Liver (tissue), 9 donors: ENCODE results near the gene HIBADH. TPM values are rescaled to one million over a fixed set of nuclear protein-coding genes. Genes with fewer than 3 reads are reported as not detected.

Source experiments
- DNase-seq: peaks from one replicate; pipeline ENCODE4 v3.0.0-alpha.2; 2017; ENCODE audit warnings: low spot score
- H3K27ac ChIP-seq, 2 donors: one replicate each; pipeline ENCODE4 v1.7.0; 2013; ENCODE audit warnings: inconsistent platforms in 2 of 2, low read length in 2 of 2, control low read depth in 1 of 2, low read depth in 1 of 2, mild to moderate bottlenecking in 1 of 2
- H3K27me3 ChIP-seq, 4 donors: one replicate each; pipeline versions ENCODE4 v1.6.1 to v1.7.0; 2013; ENCODE audit warnings: low read length in 3 of 4, inconsistent platforms in 1 of 4, mild to moderate bottlenecking in 1 of 4, moderate library complexity in 1 of 4; ENCODE audit not compliant: control insufficient read depth in 4 of 4, insufficient read depth in 4 of 4
- H3K36me3 ChIP-seq, 4 donors: one replicate each; pipeline versions ENCODE4 v1.6.1 to v1.7.0; 2013; ENCODE audit warnings: low read length in 3 of 4, mild to moderate bottlenecking in 3 of 4, low read depth in 1 of 4, moderate library complexity in 1 of 4; ENCODE audit not compliant: control insufficient read depth in 4 of 4, insufficient read depth in 3 of 4
- H3K4me1 ChIP-seq, 4 donors: one replicate each; pipeline versions ENCODE4 v1.6.1 to v1.7.0; 2013; ENCODE audit warnings: low read length in 3 of 4, mild to moderate bottlenecking in 3 of 4, moderate library complexity in 1 of 4; ENCODE audit not compliant: control insufficient read depth in 4 of 4, insufficient read depth in 4 of 4
- H3K4me3 ChIP-seq, 3 donors: one replicate each; pipeline versions ENCODE4 v1.6.1 to v1.7.0; 2013; ENCODE audit warnings: low read length in 3 of 3, control low read depth in 1 of 3, low read depth in 1 of 3, mild to moderate bottlenecking in 1 of 3
- H3K9ac ChIP-seq, 2 donors: one replicate each; pipeline ENCODE4 v1.7.0; 2013; ENCODE audit warnings: low read length in 2 of 2, mild to moderate bottlenecking in 2 of 2, moderate library complexity in 2 of 2, control low read depth in 1 of 2, low read depth in 1 of 2
- H3K9me3 ChIP-seq, 4 donors: one replicate each; pipeline versions ENCODE4 v1.6.1 to v1.7.0; 2013; ENCODE audit warnings: low read length in 3 of 4; ENCODE audit not compliant: control insufficient read depth in 4 of 4
- EGR1 ChIP-seq, 2 donors: IDR thresholded peaks; 2 replicates each; pipeline ENCODE4 v1.6.1; 2016 to 2018; ENCODE audit warnings: antibody characterized with exemption in 2 of 2, low read depth in 2 of 2
- FOXA1 ChIP-seq: IDR thresholded peaks from 2 replicates; pipeline ENCODE4 v1.6.1; 2016; ENCODE audit warnings: antibody characterized with exemption
- HNF4A ChIP-seq, 2 donors: conservative IDR thresholded peaks; 2 replicates each; pipeline ENCODE4 v1.6.1; 2016; ENCODE audit warnings: antibody characterized with exemption in 2 of 2, mild to moderate bottlenecking in 2 of 2
- JUND ChIP-seq, 2 donors: IDR thresholded peaks; 2 replicates each; pipeline ENCODE4 v1.6.1; 2016; ENCODE audit warnings: antibody characterized with exemption in 2 of 2
- NR2F2 ChIP-seq: IDR thresholded peaks from 2 replicates; pipeline ENCODE4 v1.6.1; 2016; ENCODE audit warnings: antibody characterized with exemption
- RAD21 ChIP-seq, 2 donors: IDR thresholded peaks; 2 replicates each; pipeline ENCODE4 v1.6.1; 2016; ENCODE audit warnings: antibody characterized with exemption in 2 of 2, mild to moderate bottlenecking in 2 of 2
- REST ChIP-seq: IDR thresholded peaks from 2 replicates; pipeline ENCODE4 v1.6.1; 2016; ENCODE audit warnings: antibody characterized with exemption, mild to moderate bottlenecking
- RXRA ChIP-seq, 2 donors: IDR thresholded peaks; 2 replicates each; pipeline ENCODE4 v1.6.1; 2017 to 2018; ENCODE audit warnings: antibody characterized with exemption in 2 of 2, mild to moderate bottlenecking in 1 of 2
- SP1 ChIP-seq: IDR thresholded peaks from 2 replicates; pipeline ENCODE4 v1.6.1; 2018; ENCODE audit warnings: antibody characterized with exemption, mild to moderate bottlenecking
- TAF1 ChIP-seq: conservative IDR thresholded peaks from 2 replicates; pipeline ENCODE4 v1.6.1; 2016; ENCODE audit warnings: antibody characterized with exemption, mild to moderate bottlenecking
- YY1 ChIP-seq: IDR thresholded peaks from 2 replicates; pipeline ENCODE4 v1.6.1; 2016; ENCODE audit warnings: antibody characterized with exemption, mild to moderate bottlenecking
- ZBTB33 ChIP-seq: IDR thresholded peaks from 2 replicates; pipeline ENCODE4 v1.6.1; 2016; ENCODE audit warnings: antibody characterized with exemption
- WGBS: extraction: QIAGEN DNeasy Blood & Tissue Kit; methylation state at CpG from one replicate; pipeline ENCODE4 v1.1.7; 2013; 5-methylcytosine and 5-hydroxymethylcytosine counted together
- polyA plus RNA-seq, 2 donors: library from polyadenylated mRNA; stranded (reverse) in 1 of 2; unstranded in 1 of 2; fragments of 200-250 nt in 1 of 2; fragments of >200 nt in 1 of 2; fragmentation: Nextera tagmentation in 1 of 2; extraction: Ambion mirVana in 1 of 2; gene quantifications; one replicate each; pipeline versions ENCODE4 v1.2.1 to v1.2.3, GENCODE V29; 2013 to 2015
- total RNA-seq, 2 donors: library from RNA; depleted of rRNA; stranded (reverse); fragments of >200 nt; gene quantifications; one replicate each; pipeline ENCODE4 v1.2.3, GENCODE V29; 2014
- TF ChIP-seq, protein P1 (sequence below): IDR thresholded peaks from 2 replicates; pipeline ENCODE4 v1.6.1; 2016; ENCODE audit warnings: antibody characterized with exemption
- TF ChIP-seq, protein P2 (sequence below): fragments of 150-350 bp; IDR thresholded peaks from 2 replicates; pipeline ENCODE4 v1.5.1; 2017; ENCODE audit warnings: improper control_type of control experiment, low read depth, low read length; ENCODE audit not compliant: missing input control
- TF ChIP-seq, protein P3 (sequence below): IDR thresholded peaks from 2 replicates; pipeline ENCODE4 v1.6.1; 2016; ENCODE audit warnings: antibody characterized with exemption
- donor health status: healthy.
- donor health status: healthy.
- donor health status: healthy.
- donor health status: healthy.
- donor health status: healthy.

HIBADH gene
- total and polyA plus RNA-seq, 4 donors = 27.7 to 78.9 (median 58.2) TPM

GRCh38 chr7:27585781-27586447, 76.8 kb downstream of the HIBADH start:
- Histone ChIP-seq H3K9ac (no peak overlapping the region), H3K4me3 (no peak overlapping the region), H3K36me3 (no peaks in the 10 kb centered on the region), H3K4me1 (no peaks in the 10 kb centered on the region), H3K27me3 (no peaks in the 10 kb centered on the region), H3K27ac (no peak overlapping the region), H3K9me3 (no peaks in the 10 kb centered on the region)
- WGBS = 38% methylated on average over 2 of the region's 2 CpGs
- TF ChIP-seq HNF4A (conservative IDR thresholded peaks at IDR 0.05) (no peak), SP1 (no peak), TAF1 (no peak), JUND (IDR thresholded peaks at IDR 0.05) (no peak), EGR1 (IDR thresholded peaks at IDR 0.05; ENCODE audit: low read depth in 2 of 2) (no peak), REST (no peak), ZBTB33 (no peak), NR2F2 (no peak), RAD21 (IDR thresholded peaks at IDR 0.05) (no peak), FOXA1 (no peak), YY1 (no peak), RXRA (IDR thresholded peaks at IDR 0.05) (no peak)
- TF ChIP-seq, protein P1, sequence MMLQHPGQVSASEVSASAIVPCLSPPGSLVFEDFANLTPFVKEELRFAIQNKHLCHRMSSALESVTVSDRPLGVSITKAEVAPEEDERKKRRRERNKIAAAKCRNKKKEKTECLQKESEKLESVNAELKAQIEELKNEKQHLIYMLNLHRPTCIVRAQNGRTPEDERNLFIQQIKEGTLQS = no peak
- TF ChIP-seq, protein P2, sequence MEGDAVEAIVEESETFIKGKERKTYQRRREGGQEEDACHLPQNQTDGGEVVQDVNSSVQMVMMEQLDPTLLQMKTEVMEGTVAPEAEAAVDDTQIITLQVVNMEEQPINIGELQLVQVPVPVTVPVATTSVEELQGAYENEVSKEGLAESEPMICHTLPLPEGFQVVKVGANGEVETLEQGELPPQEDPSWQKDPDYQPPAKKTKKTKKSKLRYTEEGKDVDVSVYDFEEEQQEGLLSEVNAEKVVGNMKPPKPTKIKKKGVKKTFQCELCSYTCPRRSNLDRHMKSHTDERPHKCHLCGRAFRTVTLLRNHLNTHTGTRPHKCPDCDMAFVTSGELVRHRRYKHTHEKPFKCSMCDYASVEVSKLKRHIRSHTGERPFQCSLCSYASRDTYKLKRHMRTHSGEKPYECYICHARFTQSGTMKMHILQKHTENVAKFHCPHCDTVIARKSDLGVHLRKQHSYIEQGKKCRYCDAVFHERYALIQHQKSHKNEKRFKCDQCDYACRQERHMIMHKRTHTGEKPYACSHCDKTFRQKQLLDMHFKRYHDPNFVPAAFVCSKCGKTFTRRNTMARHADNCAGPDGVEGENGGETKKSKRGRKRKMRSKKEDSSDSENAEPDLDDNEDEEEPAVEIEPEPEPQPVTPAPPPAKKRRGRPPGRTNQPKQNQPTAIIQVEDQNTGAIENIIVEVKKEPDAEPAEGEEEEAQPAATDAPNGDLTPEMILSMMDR = no peak
- TF ChIP-seq, protein P3, sequence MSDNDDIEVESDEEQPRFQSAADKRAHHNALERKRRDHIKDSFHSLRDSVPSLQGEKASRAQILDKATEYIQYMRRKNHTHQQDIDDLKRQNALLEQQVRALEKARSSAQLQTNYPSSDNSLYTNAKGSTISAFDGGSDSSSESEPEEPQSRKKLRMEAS = no peak
- DNase-seq = no peak

GRCh38 chr7:27581906-27582305, 80.8 kb downstream of the HIBADH start:
- DNase-seq = no peak

More at GRCh38 chr7:27581906-27582305, 80.8 kb downstream of the HIBADH start:
- H3K27me3 ChIP-seq = no peaks in the 10 kb centered on the region
- no peaks in the 10 kb centered on the region for H3K36me3 ChIP-seq
- TF ChIP-seq FOXA1 = no peak
- TF ChIP-seq, protein P1 = no peak
- no peak for TF ChIP-seq NR2F2
- TF ChIP-seq RAD21 (IDR thresholded peaks at IDR 0.05) = no peak
- TF ChIP-seq, protein P2 = no peak
- no peak for TF ChIP-seq YY1
- peaks cover 0 to 15% (median 7%) of the 10 kb centered on the region in 4 donors for H3K4me1 ChIP-seq
- 96% methylated on average over 1 of the region's 1 CpG for WGBS
- no peak overlapping the region for H3K27ac ChIP-seq
- no peak overlapping the region for H3K9ac ChIP-seq
- no peaks in the 10 kb centered on the region for H3K9me3 ChIP-seq
- H3K4me3 ChIP-seq = no peak overlapping the region
